IPS-20b (cell line): ENCODE measurements around the gene C1orf159.
"Not testable (repeated sequence)": the region's sequence is repeated elsewhere in the genome, so short reads cannot be mapped to it uniquely, and the experiment has no call there.

Experiments
- H3K27ac ChIP-seq: one replicate; pipeline ENCODE4 v1.5.1; 2013; ENCODE audit warnings: low read length
- H3K27me3 ChIP-seq: 2 replicates; pipeline ENCODE4 v1.6.1; 2013; ENCODE audit warnings: mild to moderate bottlenecking, low read length, inconsistent platforms; ENCODE audit not compliant: insufficient read depth
- H3K36me3 ChIP-seq: 2 replicates; pipeline ENCODE4 v1.6.1; 2013; ENCODE audit warnings: low read depth, mild to moderate bottlenecking, inconsistent platforms, low read length, moderate library complexity; ENCODE audit not compliant: insufficient read depth
- H3K4me1 ChIP-seq: 2 replicates; pipeline ENCODE4 v1.6.1; 2013; ENCODE audit warnings: mild to moderate bottlenecking, control low read depth, inconsistent platforms, low read length, moderate library complexity; ENCODE audit not compliant: insufficient read depth
- H3K4me3 ChIP-seq: 2 replicates; pipeline ENCODE4 v1.5.1; 2013; ENCODE audit warnings: mild to moderate bottlenecking, low read length, inconsistent platforms
- H3K9ac ChIP-seq: 2 replicates; pipeline ENCODE4 v1.6.1; 2013; ENCODE audit warnings: low read depth, mild to moderate bottlenecking, inconsistent platforms, low read length, moderate library complexity
- H3K9me3 ChIP-seq: 2 replicates; pipeline ENCODE4 v1.6.1; 2013; ENCODE audit warnings: mild to moderate bottlenecking, low read depth, low read length, inconsistent platforms; ENCODE audit not compliant: insufficient read depth

C1orf159 gene

DNA sequence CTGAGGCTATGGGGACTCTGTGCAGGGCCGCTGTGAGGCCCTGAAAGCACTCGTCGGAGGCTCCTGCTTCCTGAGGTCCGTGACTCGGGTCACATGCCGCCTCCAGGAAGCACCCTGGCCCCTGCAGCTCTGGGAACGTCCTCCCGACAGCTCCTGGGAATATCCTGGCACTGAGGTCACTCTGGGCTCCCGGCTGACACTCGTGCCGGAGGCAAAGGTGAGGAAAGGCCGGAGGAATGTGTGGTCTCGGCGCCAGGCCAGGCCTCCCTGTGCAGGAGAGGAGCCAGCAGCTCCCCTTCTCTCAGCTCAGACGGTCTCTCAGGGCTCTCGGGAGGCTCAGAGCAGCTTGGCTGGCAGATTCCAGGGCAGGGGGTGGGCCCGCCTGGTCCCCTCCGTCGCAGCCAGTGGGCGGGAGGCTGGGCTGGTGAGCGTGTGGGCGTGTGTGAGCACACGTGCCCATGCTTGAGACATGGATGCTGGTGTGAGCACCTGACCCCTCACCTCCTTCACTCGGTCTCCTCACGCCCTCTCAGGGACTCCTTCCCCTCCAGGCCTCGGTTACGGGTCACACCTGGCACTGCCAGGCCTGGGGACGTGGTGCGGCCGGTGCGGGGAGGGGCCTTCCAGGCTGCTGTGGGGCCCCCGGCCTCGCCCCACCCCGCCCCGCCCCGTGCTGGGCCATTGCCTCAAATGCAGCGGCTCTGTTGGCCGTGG is 36.3 kb downstream of the C1orf159 start:
- H3K4me1 ChIP-seq: no peaks in the 10 kb centered on the region
- H3K9ac ChIP-seq: peak overlapping the region; percentile 30; the same call in 1 of the 2 replicates
- no peaks in the 10 kb centered on the region for H3K9me3 ChIP-seq
- H3K36me3 ChIP-seq: no peaks in the 10 kb centered on the region
- peak overlapping the region; percentile 63 for H3K4me3 ChIP-seq
- H3K27me3 ChIP-seq: peaks cover 10% of the 10 kb centered on the region
- no peak overlapping the region for H3K27ac ChIP-seq

DNA sequence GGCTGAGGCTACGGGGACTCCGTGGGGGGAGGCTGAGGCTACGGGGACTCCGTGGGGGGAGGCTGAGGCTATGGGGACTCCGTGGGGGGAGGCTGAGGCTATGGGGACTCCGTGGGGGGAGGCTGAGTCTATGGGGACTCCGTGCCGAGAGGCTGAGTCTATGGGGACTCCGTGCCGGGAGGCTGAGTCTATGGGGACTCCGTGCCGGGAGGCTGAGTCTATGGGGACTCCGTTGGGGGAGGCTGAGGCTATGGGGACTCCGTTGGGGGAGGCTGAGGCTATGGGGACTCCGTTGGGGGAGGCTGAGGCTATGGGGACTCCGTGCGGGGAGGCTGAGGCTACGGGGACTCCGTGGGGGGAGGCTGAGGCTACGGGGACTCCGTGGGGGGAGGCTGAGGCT is 38.5 kb downstream of the C1orf159 start:
- H3K9ac ChIP-seq, H3K9me3 ChIP-seq, H3K4me1 ChIP-seq, H3K27ac ChIP-seq, H3K4me3 ChIP-seq, H3K36me3 ChIP-seq: not testable (repeated sequence)
- H3K27me3 ChIP-seq: peaks cover 11% of the 10 kb centered on the region

GRCh38 chr1:1075148-1075935 is 40.5 kb downstream of the C1orf159 start:
- Histone ChIP-seq H3K36me3 (no peaks in the 10 kb centered on the region), H3K9me3 (no peaks in the 10 kb centered on the region), H3K4me3 (no peak overlapping the region), H3K9ac (no peak overlapping the region), H3K27ac (no peak overlapping the region), H3K4me1 (no peaks in the 10 kb centered on the region), H3K27me3 (peaks cover 14% of the 10 kb centered on the region)

DNA sequence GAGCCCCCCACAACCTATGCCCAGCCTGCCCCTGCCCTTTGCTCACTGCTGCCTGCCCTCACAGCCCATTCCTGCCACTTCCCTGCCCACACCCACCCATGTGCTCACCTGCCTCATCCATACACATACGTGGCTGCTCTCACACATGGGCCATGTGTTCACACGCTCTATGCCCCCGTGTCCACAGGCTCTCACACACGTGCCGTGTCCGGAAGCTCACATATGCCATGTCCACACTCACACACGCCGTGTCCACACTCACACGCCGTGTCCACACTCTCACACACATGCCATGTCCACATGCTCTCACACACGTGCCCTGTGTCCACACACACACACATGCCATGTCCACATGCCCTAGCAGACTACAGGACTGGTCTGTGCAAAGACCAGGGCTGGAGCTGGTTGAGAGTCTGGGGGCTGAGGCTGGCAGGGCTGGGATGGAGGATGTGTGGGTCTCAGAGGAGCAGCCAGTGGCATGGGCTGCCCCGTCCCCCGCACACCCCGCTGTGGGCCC is 41.2 kb downstream of the C1orf159 start:
- Histone ChIP-seq H3K9ac (no peak overlapping the region), H3K4me1 (no peaks in the 10 kb centered on the region), H3K27me3 (peaks cover 19% of the 10 kb centered on the region), H3K4me3 (no peak overlapping the region), H3K36me3 (no peaks in the 10 kb centered on the region), H3K27ac (no peak overlapping the region), H3K9me3 (no peaks in the 10 kb centered on the region)

DNA sequence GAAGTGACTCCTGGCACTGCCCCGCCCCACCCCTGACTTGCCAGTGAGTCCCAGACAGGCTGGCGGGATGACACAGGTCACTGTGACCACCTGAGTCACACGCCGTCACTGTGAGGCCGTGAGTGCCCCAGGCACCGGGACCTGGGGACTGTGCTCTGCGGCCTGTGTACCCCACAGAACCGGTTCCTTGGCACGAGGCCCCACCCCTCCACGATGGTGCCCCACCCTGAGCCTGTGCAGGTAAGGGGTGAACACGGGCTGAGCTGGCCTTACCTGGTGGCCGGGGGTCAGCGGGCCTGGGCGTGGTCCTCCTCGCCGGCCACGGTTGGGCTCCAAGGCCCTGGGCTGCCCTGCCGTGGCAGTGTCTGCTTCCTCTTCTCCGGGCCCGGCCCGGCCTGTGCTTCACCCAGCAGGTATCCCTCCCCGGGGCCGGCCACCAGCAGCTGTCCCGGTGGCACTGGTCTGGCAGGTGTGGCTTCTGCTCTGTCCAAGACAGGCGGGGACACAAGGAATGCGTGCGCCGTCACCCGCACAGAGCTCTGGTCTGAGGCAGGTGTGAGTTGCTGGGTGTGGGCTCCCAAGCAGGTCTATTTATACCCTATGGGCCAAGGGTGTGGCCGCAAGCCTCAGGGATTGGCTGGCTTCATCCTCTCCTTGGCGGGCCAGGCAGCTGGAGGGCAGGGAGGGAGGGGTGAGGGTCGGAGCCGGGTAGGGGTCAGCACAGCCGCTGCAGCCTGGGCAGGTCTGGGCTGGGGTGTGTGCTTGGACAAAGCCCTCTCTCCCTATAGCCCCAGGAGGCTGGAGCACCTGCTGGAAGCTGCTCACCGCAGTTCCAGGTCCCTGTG is 41.9 kb downstream of the C1orf159 start, which contains the start of gene RNF223:
Gene RNF223, minus strand, starts transcription at position 564 of the 845 bp plus-strand sequence. CDS start 1,740 bp downstream, outside the sequence.
- Histone ChIP-seq H3K4me3 (no peak within 1 kb of the TSS), H3K27me3 (peaks cover 16% of the 10 kb centered on the region), H3K9me3 (no peaks in the 10 kb centered on the region), H3K9ac (no peak within 1 kb of the TSS), H3K4me1 (no peaks in the 10 kb centered on the region), H3K27ac (no peak within 1 kb of the TSS), H3K36me3 (no peaks in the 10 kb centered on the region)

DNA sequence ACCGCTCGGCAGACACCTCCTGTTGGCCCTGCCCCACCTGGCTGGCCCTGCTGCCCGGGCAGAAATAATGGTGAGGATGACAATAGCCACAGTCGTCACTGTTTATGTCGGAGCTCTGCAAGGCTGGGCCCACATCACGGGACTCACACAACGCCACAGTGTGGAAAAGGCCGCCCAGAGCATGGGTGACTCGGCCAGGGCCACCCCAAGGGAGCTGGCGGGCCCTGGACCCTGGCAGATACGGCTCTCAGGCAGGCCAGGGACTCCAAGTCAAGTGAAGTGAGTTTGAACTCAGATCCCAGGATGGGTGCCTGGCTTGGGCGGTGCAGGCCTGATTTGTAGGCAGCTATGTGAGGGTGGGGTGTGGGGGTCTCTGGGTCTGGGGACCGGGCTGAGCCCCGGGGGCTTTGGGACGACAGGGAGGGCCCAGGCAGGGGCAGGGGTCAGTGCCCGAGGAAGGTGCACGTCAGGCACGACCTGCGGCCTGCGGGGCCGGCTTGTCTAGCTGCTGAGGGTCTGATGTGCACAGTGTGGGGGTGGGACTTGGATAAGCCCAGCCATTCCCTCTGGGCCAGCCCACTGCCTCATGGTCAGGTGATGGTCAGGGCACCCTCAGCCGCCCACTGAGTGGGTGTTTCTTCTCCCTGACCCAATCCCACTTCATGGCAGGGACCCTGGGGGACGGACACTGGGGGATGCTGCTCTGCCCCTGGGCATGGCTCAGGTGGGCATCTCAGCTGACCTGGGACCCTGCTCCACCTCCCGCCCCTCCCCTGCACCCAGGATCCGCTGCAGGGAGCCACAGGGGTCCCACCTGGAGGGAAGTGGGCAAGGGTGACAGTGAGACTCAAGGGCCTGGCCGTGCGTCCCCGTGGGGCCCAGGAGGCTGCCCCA is 42.8 kb downstream of the C1orf159 start:
- no peak overlapping the region for H3K27ac ChIP-seq
- H3K36me3 ChIP-seq: no peaks in the 10 kb centered on the region
- H3K4me1 ChIP-seq: no peaks in the 10 kb centered on the region
- no peak overlapping the region for H3K4me3 ChIP-seq
- H3K9me3 ChIP-seq: no peaks in the 10 kb centered on the region
- H3K27me3 ChIP-seq: peaks cover 19% of the 10 kb centered on the region
- H3K9ac ChIP-seq: no peak overlapping the region

DNA sequence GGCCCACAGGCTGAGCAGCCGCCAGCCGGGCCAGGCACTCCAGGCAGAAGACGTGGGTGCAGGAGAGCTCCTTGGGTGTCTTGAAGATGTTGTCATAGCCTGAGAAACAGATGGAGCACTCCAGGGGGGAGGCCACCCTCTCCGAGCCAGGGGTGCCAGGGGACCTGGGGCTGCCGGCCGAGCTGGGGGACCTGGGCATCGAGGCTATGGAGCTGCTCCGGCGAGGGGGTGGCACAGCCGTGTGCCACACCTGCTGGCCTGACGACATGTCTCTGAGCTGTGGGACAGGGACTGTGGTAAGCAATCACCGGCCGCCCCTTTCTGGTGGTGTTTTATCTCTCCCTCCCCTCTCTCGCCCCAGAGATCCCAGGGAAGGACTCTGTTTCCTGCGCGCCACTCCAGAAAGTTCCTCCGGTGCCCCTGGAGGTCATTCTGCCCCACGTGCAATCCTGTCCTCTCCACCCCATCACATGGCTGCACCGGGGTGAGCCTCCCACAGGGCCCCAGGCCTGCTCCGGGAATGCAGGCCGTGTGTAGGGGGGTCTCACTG is 43.5 kb downstream of the C1orf159 start:
- H3K9me3 ChIP-seq: no peaks in the 10 kb centered on the region

GRCh38 chr1:1071486-1072298 is 44.2 kb downstream of the C1orf159 start:
- Histone ChIP-seq H3K27me3 (peaks cover 28% of the 10 kb centered on the region), H3K4me1 (no peaks in the 10 kb centered on the region)

More for the DNA sequence above, 43.5 kb downstream of the C1orf159 start:
- H3K36me3 ChIP-seq: no peaks in the 10 kb centered on the region
- no peak overlapping the region for H3K4me3 ChIP-seq
- H3K9ac ChIP-seq: no peak overlapping the region
- H3K27ac ChIP-seq: no peak overlapping the region
- no peaks in the 10 kb centered on the region for H3K4me1 ChIP-seq
- peaks cover 27% of the 10 kb centered on the region for H3K27me3 ChIP-seq

DNA sequence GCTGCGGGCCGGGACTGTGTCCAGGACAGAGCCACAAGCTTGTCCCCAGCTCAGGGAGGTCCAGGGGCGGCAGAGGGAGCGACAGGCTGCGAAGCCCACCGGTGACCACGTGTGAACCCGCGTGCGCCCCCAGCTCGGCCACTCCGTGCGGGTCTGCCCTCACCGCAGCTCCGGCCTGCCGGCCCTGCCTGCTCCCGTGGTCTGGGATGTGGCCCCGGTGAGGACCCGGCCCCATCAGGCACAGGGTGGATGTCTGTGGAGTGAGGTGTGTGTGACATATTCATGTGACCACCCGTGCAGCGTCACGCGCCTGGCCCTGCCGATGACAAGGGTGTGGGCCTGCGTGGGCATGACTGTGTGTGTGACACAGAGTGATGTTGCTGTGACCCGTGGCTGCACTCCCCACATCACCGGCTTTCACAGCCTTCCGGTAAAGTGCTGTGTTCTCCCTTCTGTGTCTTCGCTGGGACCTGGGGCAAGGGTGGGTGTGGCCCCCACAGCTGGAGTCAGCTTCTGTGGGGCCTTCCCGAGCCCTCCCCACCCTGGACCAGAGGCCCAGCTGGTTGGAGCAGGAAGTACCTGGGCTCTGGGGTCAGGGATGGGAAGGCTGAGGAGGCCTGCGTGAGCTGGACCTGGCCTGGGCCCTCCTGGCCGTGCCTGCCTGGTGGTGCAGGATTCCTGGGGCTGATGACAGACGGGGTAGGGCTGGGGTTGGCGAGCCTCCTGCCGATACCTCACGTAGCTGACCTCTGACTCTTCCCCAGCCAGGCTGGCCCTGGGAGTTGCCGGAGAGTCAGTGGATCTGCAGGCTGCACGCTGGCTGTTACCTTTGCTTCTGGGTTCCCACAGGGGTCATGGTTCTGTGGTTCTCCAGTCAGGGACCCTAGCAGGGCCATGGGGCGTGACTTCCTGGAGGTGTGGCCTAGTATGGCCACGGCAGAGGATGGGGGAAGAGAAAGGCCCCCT is 45.9 kb downstream of the C1orf159 start:
- Histone ChIP-seq H3K27ac (no peak overlapping the region), H3K4me3 (peak overlapping the region; percentile 79; the same call in 1 of the 2 replicates), H3K27me3 (peaks cover 32% of the 10 kb centered on the region), H3K4me1 (no peaks in the 10 kb centered on the region), H3K9me3 (no peaks in the 10 kb centered on the region), H3K9ac (no peak overlapping the region; the same call in 1 of the 2 replicates), H3K36me3 (no peaks in the 10 kb centered on the region)

More at GRCh38 chr1:1071486-1072298, 44.2 kb downstream of the C1orf159 start:
- H3K4me3 ChIP-seq: no peak overlapping the region
- H3K9me3 ChIP-seq: no peaks in the 10 kb centered on the region
- H3K36me3 ChIP-seq: no peaks in the 10 kb centered on the region
- H3K27ac ChIP-seq: no peak overlapping the region
- H3K9ac ChIP-seq: no peak overlapping the region
